ENCODE measurements around the gene BDNF. TPM values are rescaled to one million over a fixed set of nuclear protein-coding genes. Genes with fewer than 3 reads are reported as not detected.
A peak's percentile ranks its signal among the peaks of the same experiment; 100 is the strongest.

The BDNF gene
- total and polyA plus RNA-seq, 2 donors (not counting 1 experiment from before 2014, with no cell fraction given): 11.2 to 16.7 TPM

DNA sequence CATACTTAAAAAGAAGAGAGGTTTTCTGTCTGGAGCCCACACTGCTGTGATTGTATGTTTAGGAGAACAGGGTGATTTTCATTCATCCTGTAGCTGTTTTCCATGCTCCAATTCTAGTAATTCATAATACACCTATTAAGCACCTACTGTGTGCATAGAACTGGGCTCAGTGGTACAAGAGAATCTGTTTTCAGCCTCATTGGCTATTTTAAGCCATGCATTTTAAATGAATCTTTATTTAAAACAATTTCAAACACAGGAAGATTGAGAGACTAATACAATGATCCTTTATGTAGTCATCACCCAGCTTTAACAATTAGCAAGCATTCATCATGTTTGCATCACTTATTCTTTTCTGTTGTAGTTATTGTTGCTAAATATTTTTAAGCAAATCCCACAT lies 86.2 kb downstream of the BDNF start:
- TF ChIP-seq EZH2 (IDR thresholded peaks at IDR 0.05; ENCODE audit: low read length, missing control alignments): no peak
- TF ChIP-seq, protein P1, sequence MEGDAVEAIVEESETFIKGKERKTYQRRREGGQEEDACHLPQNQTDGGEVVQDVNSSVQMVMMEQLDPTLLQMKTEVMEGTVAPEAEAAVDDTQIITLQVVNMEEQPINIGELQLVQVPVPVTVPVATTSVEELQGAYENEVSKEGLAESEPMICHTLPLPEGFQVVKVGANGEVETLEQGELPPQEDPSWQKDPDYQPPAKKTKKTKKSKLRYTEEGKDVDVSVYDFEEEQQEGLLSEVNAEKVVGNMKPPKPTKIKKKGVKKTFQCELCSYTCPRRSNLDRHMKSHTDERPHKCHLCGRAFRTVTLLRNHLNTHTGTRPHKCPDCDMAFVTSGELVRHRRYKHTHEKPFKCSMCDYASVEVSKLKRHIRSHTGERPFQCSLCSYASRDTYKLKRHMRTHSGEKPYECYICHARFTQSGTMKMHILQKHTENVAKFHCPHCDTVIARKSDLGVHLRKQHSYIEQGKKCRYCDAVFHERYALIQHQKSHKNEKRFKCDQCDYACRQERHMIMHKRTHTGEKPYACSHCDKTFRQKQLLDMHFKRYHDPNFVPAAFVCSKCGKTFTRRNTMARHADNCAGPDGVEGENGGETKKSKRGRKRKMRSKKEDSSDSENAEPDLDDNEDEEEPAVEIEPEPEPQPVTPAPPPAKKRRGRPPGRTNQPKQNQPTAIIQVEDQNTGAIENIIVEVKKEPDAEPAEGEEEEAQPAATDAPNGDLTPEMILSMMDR (conservative IDR thresholded peaks at IDR 0.05 in 1 of 2, IDR thresholded peaks at IDR 0.05 in 1 of 2; ENCODE audit: low read depth in 1 of 2, low read length in 2 of 2): no peak
- H3K79me2 ChIP-seq (ENCODE audit: control insufficient read depth, insufficient read depth, low read length): no peaks in the 10 kb centered on the region
- H3K27me3 ChIP-seq (ENCODE audit: control insufficient read depth, insufficient read depth, low read length): no peaks in the 10 kb centered on the region
- no peak overlapping the region for H2AFZ ChIP-seq (ENCODE audit: low read length)
- no peak overlapping the region for H3K4me3 ChIP-seq (replicated peaks in 1 of 4; ENCODE audit: control extremely low read depth in 1 of 4, insufficient read depth in 1 of 4, low read depth in 3 of 4, low read length in 4 of 4)
- H3K4me2 ChIP-seq (ENCODE audit: extremely low read depth, insufficient read depth, low read length): no peak overlapping the region
- no peaks in the 10 kb centered on the region for H3K4me1 ChIP-seq (ENCODE audit: control insufficient read depth, extremely low read depth, insufficient read depth, low read length)
- H3K9me3 ChIP-seq (ENCODE audit: control insufficient read depth, insufficient read depth, low read depth, low read length): no peaks in the 10 kb centered on the region
- no peak for DNase-seq (ENCODE audit: low read depth in 2 of 2)
- H3K9ac ChIP-seq (ENCODE audit: insufficient read depth, low read length): no peak overlapping the region
- H3K27ac ChIP-seq (ENCODE audit: insufficient read depth, low read length): no peak overlapping the region
- H4K20me1 ChIP-seq (ENCODE audit: control insufficient read depth, extremely low read depth, insufficient read depth, low read length): no peaks in the 10 kb centered on the region
- H3K36me3 ChIP-seq (ENCODE audit: control insufficient read depth, insufficient read depth, low read length): no peaks in the 10 kb centered on the region

DNA sequence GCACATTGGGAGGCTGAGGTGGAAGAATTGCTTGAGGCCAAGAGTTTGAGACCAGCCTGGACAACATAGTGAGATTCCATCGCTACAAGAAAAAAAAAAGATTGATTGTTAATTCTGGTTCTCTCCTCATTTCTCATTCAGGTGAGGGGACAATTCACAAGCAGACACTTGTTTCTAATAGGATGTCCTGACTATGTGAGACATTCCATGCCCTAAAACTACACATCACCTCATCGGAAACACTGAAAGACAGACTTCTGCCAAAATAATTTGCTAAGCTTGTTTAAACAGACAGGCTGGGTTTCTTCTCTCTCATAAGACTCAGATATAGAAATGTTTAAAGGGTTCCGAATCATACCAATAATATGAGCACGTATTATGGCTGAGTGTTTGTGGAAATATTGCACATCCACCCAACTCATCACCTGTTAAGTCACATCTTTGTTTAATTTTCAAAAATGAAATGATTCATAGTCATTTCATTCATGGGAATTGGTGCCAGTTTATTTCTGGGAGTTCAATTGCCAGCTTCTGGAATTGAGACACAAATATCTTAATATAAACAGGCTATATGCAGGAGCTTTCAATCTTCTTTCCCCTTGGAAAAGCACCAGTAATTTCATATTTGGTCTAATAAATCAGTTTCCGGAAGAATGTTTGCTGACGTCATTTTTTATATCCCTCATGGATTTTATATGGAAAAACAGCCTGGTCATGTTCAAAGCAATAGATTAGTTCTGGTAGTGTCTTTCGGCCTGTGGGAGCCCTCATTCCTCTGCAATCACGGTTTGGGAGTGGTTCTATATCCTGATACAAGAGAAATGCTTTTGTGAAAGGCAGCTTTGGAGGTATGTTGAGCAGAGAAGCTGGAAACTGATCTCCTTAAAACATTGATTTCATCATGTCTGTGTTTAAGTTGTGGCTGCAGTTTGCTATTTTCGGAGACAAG lies 87.0 kb downstream of the BDNF start:
- Histone ChIP-seq H3K9me3 (ENCODE audit: control insufficient read depth, insufficient read depth, low read depth, low read length) (no peaks in the 10 kb centered on the region), H3K27me3 (ENCODE audit: control insufficient read depth, insufficient read depth, low read length) (no peaks in the 10 kb centered on the region), H2AFZ (ENCODE audit: low read length) (no peak overlapping the region), H3K4me1 (ENCODE audit: control insufficient read depth, extremely low read depth, insufficient read depth, low read length) (no peaks in the 10 kb centered on the region), H3K36me3 (ENCODE audit: control insufficient read depth, insufficient read depth, low read length) (no peaks in the 10 kb centered on the region), H3K79me2 (ENCODE audit: control insufficient read depth, insufficient read depth, low read length) (no peaks in the 10 kb centered on the region), H3K4me2 (ENCODE audit: extremely low read depth, insufficient read depth, low read length) (no peak overlapping the region), H3K27ac (ENCODE audit: insufficient read depth, low read length) (no peak overlapping the region), H3K9ac (ENCODE audit: insufficient read depth, low read length) (no peak overlapping the region), H3K4me3 (replicated peaks in 1 of 4; ENCODE audit: control extremely low read depth in 1 of 4, insufficient read depth in 1 of 4, low read depth in 3 of 4, low read length in 4 of 4) (no peak overlapping the region), H4K20me1 (ENCODE audit: control insufficient read depth, extremely low read depth, insufficient read depth, low read length) (no peaks in the 10 kb centered on the region)
- TF ChIP-seq, protein P1 (conservative IDR thresholded peaks at IDR 0.05 in 1 of 2, IDR thresholded peaks at IDR 0.05 in 1 of 2; ENCODE audit: low read depth in 1 of 2, low read length in 2 of 2): no peak
- no peak for TF ChIP-seq EZH2 (IDR thresholded peaks at IDR 0.05; ENCODE audit: low read length, missing control alignments)
- peak in 1 of 2 donors; percentile 15 for DNase-seq (ENCODE audit: low read depth in 2 of 2)

DNA sequence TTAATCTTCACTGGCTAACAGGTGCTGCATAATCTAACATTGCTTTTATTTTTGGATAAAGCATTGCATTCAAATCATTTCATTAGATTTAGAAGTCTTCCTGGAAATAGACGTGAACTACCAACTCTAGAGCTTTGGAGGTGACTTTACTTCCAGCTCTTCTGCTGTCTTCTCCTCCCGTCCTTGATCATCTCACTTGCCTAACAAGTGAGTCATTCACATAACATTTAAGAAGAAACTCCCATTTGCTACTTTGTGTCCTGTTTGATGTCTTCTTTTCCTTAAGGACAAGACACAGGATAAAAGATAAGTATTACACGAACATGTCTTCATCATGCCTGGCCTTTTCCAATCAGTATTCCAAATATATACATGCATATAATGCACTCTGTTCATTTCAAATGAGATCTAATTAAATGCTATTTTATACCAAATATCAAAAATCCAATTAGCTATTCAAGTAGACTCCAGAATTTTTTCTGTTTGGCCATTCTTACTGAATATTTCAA lies 88.3 kb downstream of the BDNF start:
- H3K9ac ChIP-seq (ENCODE audit: insufficient read depth, low read length): no peak overlapping the region
- no peak for DNase-seq (ENCODE audit: low read depth in 2 of 2)
- H3K9me3 ChIP-seq (ENCODE audit: control insufficient read depth, insufficient read depth, low read depth, low read length): no peaks in the 10 kb centered on the region
- H2AFZ ChIP-seq (ENCODE audit: low read length): no peak overlapping the region
- no peaks in the 10 kb centered on the region for H3K36me3 ChIP-seq (ENCODE audit: control insufficient read depth, insufficient read depth, low read length)
- H3K4me3 ChIP-seq (replicated peaks in 1 of 4; ENCODE audit: control extremely low read depth in 1 of 4, insufficient read depth in 1 of 4, low read depth in 3 of 4, low read length in 4 of 4): no peak overlapping the region
- H3K4me1 ChIP-seq (ENCODE audit: control insufficient read depth, extremely low read depth, insufficient read depth, low read length): no peaks in the 10 kb centered on the region
- TF ChIP-seq, protein P1 (conservative IDR thresholded peaks at IDR 0.05 in 1 of 2, IDR thresholded peaks at IDR 0.05 in 1 of 2; ENCODE audit: low read depth in 1 of 2, low read length in 2 of 2): no peak
- no peak for TF ChIP-seq EZH2 (IDR thresholded peaks at IDR 0.05; ENCODE audit: low read length, missing control alignments)
- no peaks in the 10 kb centered on the region for H3K79me2 ChIP-seq (ENCODE audit: control insufficient read depth, insufficient read depth, low read length)
- H3K4me2 ChIP-seq (ENCODE audit: extremely low read depth, insufficient read depth, low read length): no peak overlapping the region
- H3K27ac ChIP-seq (ENCODE audit: insufficient read depth, low read length): no peak overlapping the region
- H3K27me3 ChIP-seq (ENCODE audit: control insufficient read depth, insufficient read depth, low read length): no peaks in the 10 kb centered on the region
- no peaks in the 10 kb centered on the region for H4K20me1 ChIP-seq (ENCODE audit: control insufficient read depth, extremely low read depth, insufficient read depth, low read length)
